Stimulated activated memory B cell treated with anti-CD40 and anti-IgM and Interleukin-4, amounts not matched to agents 10 μg/mL and 1 μg/mL and 100 μg/mL, for 72 hours (primary cell): ENCODE data around the gene RARB.

Experiments
- ATAC-seq: fragments of 150-1000 bp; cut with Tn5 transposase; 2 replicates; pipeline ENCODE4 v1.10.0; 2021
- H3K27ac Mint-ChIP-seq: one replicate; pipeline ENCODE4 v1.8.0; 2022; ENCODE audit warnings: mild to moderate bottlenecking, mixed read lengths
- H3K27me3 Mint-ChIP-seq: one replicate; pipeline ENCODE4 v1.8.0; 2022; ENCODE audit warnings: mixed read lengths
- H3K36me3 Mint-ChIP-seq: one replicate; pipeline ENCODE4 v1.8.0; 2022; ENCODE audit warnings: mixed read lengths
- H3K4me1 Mint-ChIP-seq: one replicate; pipeline ENCODE4 v1.8.0; 2022; ENCODE audit warnings: mixed read lengths
- H3K4me3 Mint-ChIP-seq: one replicate; pipeline ENCODE4 v1.8.0; 2022; ENCODE audit warnings: mild to moderate bottlenecking, moderate library complexity, mixed read lengths
- H3K9me3 Mint-ChIP-seq: one replicate; pipeline ENCODE4 v1.8.0; 2022; ENCODE audit warnings: mixed read lengths

Gene RARB

GRCh38 chr3:25410703-25411102, 17.4 kb upstream of the RARB start:
- Mint-ChIP-seq H3K4me3 (no peak overlapping the region), H3K27ac (no peak overlapping the region), H3K27me3 (no peaks in the 10 kb centered on the region), H3K36me3 (no peaks in the 10 kb centered on the region), H3K4me1 (no peaks in the 10 kb centered on the region), H3K9me3 (peaks cover 2% of the 10 kb centered on the region)
- no peak for ATAC-seq

- ATAC-seq: no peak
- Mint-ChIP-seq H3K4me3 (no peak overlapping the region), H3K4me1 (no peaks in the 10 kb centered on the region), H3K9me3 (peaks cover 2% of the 10 kb centered on the region), H3K27ac (no peak overlapping the region), H3K36me3 (no peaks in the 10 kb centered on the region), H3K27me3 (no peaks in the 10 kb centered on the region)
Measured at GRCh38 chr3:25412269-25412668, 15.8 kb upstream of the RARB start.

- H3K4me3 Mint-ChIP-seq: no peak overlapping the region
- no peaks in the 10 kb centered on the region for H3K4me1 Mint-ChIP-seq
- no peaks in the 10 kb centered on the region for H3K27me3 Mint-ChIP-seq
- peaks cover 4% of the 10 kb centered on the region for H3K9me3 Mint-ChIP-seq
- no peak for ATAC-seq
- no peaks in the 10 kb centered on the region for H3K36me3 Mint-ChIP-seq
- no peak overlapping the region for H3K27ac Mint-ChIP-seq
Measured at GRCh38 chr3:25416176-25416575, 11.9 kb upstream of the RARB start.

GRCh38 chr3:25418596-25418995, 9.5 kb upstream of the RARB start:
- H3K27ac Mint-ChIP-seq: no peak overlapping the region
- H3K4me1 Mint-ChIP-seq: no peaks in the 10 kb centered on the region
- no peaks in the 10 kb centered on the region for H3K27me3 Mint-ChIP-seq
- H3K9me3 Mint-ChIP-seq: peaks cover 4% of the 10 kb centered on the region
- ATAC-seq: no peak
- H3K36me3 Mint-ChIP-seq: no peaks in the 10 kb centered on the region
- no peak overlapping the region for H3K4me3 Mint-ChIP-seq

- Mint-ChIP-seq H3K9me3 (peaks cover 4% of the 10 kb centered on the region), H3K4me1 (no peaks in the 10 kb centered on the region), H3K4me3 (no peak overlapping the region), H3K36me3 (no peaks in the 10 kb centered on the region), H3K27ac (no peak overlapping the region), H3K27me3 (no peaks in the 10 kb centered on the region)
- no peak for ATAC-seq
Measured at GRCh38 chr3:25419251-25419650, 8.8 kb upstream of the RARB start.

- no peaks in the 10 kb centered on the region for H3K27me3 Mint-ChIP-seq
- no peak for ATAC-seq
- H3K4me1 Mint-ChIP-seq: no peaks in the 10 kb centered on the region
- H3K27ac Mint-ChIP-seq: no peak overlapping the region
- no peaks in the 10 kb centered on the region for H3K36me3 Mint-ChIP-seq
- no peak overlapping the region for H3K4me3 Mint-ChIP-seq
- H3K9me3 Mint-ChIP-seq: peaks cover 4% of the 10 kb centered on the region
Measured at GRCh38 chr3:25420147-25420546, 7.9 kb upstream of the RARB start.

- H3K27me3 Mint-ChIP-seq: peaks cover 2% of the 10 kb centered on the region
- H3K36me3 Mint-ChIP-seq: no peaks in the 10 kb centered on the region
- H3K4me3 Mint-ChIP-seq: no peak overlapping the region
- no peak for ATAC-seq
- no peaks in the 10 kb centered on the region for H3K4me1 Mint-ChIP-seq
- H3K9me3 Mint-ChIP-seq: peaks cover 4% of the 10 kb centered on the region
- H3K27ac Mint-ChIP-seq: no peak overlapping the region
Measured at GRCh38 chr3:25420885-25421284, 7.2 kb upstream of the RARB start.

- Mint-ChIP-seq H3K4me1 (no peaks in the 10 kb centered on the region), H3K9me3 (peaks cover 4% of the 10 kb centered on the region), H3K36me3 (no peaks in the 10 kb centered on the region), H3K4me3 (no peak overlapping the region), H3K27ac (no peak overlapping the region), H3K27me3 (peaks cover 10% of the 10 kb centered on the region)
- ATAC-seq: no peak
Measured at GRCh38 chr3:25421747-25422146, 6.3 kb upstream of the RARB start.

- no peak overlapping the region for H3K27ac Mint-ChIP-seq
- no peaks in the 10 kb centered on the region for H3K36me3 Mint-ChIP-seq
- H3K4me1 Mint-ChIP-seq: peaks cover 6% of the 10 kb centered on the region
- H3K4me3 Mint-ChIP-seq: no peak overlapping the region
- no peak for ATAC-seq
- H3K9me3 Mint-ChIP-seq: no peaks in the 10 kb centered on the region
- peaks cover 31% of the 10 kb centered on the region for H3K27me3 Mint-ChIP-seq
Measured at GRCh38 chr3:25423780-25424588, 4.1 kb upstream of the RARB start.

- Mint-ChIP-seq H3K27me3 (peaks cover 31% of the 10 kb centered on the region), H3K9me3 (no peaks in the 10 kb centered on the region), H3K27ac (no peak overlapping the region), H3K4me1 (peaks cover 6% of the 10 kb centered on the region), H3K36me3 (no peaks in the 10 kb centered on the region), H3K4me3 (no peak overlapping the region)
- ATAC-seq: no peak
Measured at GRCh38 chr3:25424614-25425013, 3.4 kb upstream of the RARB start.

GRCh38 chr3:25426408-25426807, 1.7 kb upstream of the RARB start:
- no peak overlapping the region for H3K4me3 Mint-ChIP-seq
- peaks cover 6% of the 10 kb centered on the region for H3K4me1 Mint-ChIP-seq
- H3K36me3 Mint-ChIP-seq: no peaks in the 10 kb centered on the region
- H3K27me3 Mint-ChIP-seq: peaks cover 31% of the 10 kb centered on the region
- H3K9me3 Mint-ChIP-seq: no peaks in the 10 kb centered on the region
- no peak for ATAC-seq
- H3K27ac Mint-ChIP-seq: no peak overlapping the region

GRCh38 chr3:25427155-25427554, 908 bp upstream of the RARB start:
- no peak for ATAC-seq
- Mint-ChIP-seq H3K4me3 (no peak overlapping the region), H3K36me3 (no peaks in the 10 kb centered on the region), H3K27ac (no peak overlapping the region), H3K4me1 (peaks cover 6% of the 10 kb centered on the region), H3K27me3 (peaks cover 31% of the 10 kb centered on the region), H3K9me3 (no peaks in the 10 kb centered on the region)

GRCh38 chr3:25427563-25427941, 511 bp upstream of the RARB start:
- ATAC-seq: no peak
- Mint-ChIP-seq H3K4me1 (peaks cover 6% of the 10 kb centered on the region), H3K36me3 (no peaks in the 10 kb centered on the region), H3K9me3 (no peaks in the 10 kb centered on the region), H3K27me3 (peaks cover 31% of the 10 kb centered on the region), H3K4me3 (no peak overlapping the region), H3K27ac (no peak overlapping the region)

GRCh38 chr3:25428789-25429335, 799 bp downstream of the RARB start:
- Mint-ChIP-seq H3K27ac (no peak overlapping the region), H3K27me3 (peaks cover 31% of the 10 kb centered on the region), H3K4me3 (no peak overlapping the region), H3K36me3 (no peaks in the 10 kb centered on the region), H3K9me3 (no peaks in the 10 kb centered on the region), H3K4me1 (peaks cover 7% of the 10 kb centered on the region)
- no peak for ATAC-seq

GRCh38 chr3:25429361-25430286, 1.6 kb downstream of the RARB start:
- Mint-ChIP-seq H3K4me1 (peaks cover 10% of the 10 kb centered on the region), H3K4me3 (no peak overlapping the region), H3K27ac (no peak overlapping the region), H3K27me3 (peaks cover 31% of the 10 kb centered on the region), H3K36me3 (no peaks in the 10 kb centered on the region), H3K9me3 (no peaks in the 10 kb centered on the region)
- ATAC-seq: no peak
